Large intestine (tissue), 1 donor: Measurements from ENCODE around the gene ABCA6. TPM values are rescaled to one million over a fixed set of nuclear protein-coding genes. Genes with fewer than 3 reads are reported as not detected.

Experiments used
- polyA plus RNA-seq: library from polyadenylated mRNA; unstranded; fragments of 120-200 nt; gene quantifications from one replicate; pipeline ENCODE4 v1.2.1, GENCODE V29; 2013

The ABCA6 gene
- polyA plus RNA-seq, 1 donor: 1.6 TPM

Other genes starting within 250 kb of the ABCA6 start
- 16.8 TPM for gene ABCA8, start 186.5 kb downstream of the ABCA6 start, polyA plus RNA-seq
- gene ABCA9, start 81.0 kb downstream of the ABCA6 start, polyA plus RNA-seq: 2.1 TPM
- gene ABCA10, start 86.9 kb upstream of the ABCA6 start, polyA plus RNA-seq: 7.5 TPM
- 126 TPM for gene ABCA5, start 185.2 kb upstream of the ABCA6 start, polyA plus RNA-seq